ENCODE data around the gene RBM3.

Gene RBM3

GRCh38 chrX:48626401-48627298 lies 52.4 kb downstream of the RBM3 start:
- DNase-seq (ENCODE audit: low read depth, low spot score), result no peak
